HG03139 (cell line): Measurements from ENCODE around the gene ZNF335.

Experiments used
- ATAC-seq: cut with Tn5 transposase; IDR thresholded peaks from one replicate; pipeline ENCODE4 v1.9.1; 2021; ENCODE audit not compliant: unreplicated experiment

Gene ZNF335

DNA sequence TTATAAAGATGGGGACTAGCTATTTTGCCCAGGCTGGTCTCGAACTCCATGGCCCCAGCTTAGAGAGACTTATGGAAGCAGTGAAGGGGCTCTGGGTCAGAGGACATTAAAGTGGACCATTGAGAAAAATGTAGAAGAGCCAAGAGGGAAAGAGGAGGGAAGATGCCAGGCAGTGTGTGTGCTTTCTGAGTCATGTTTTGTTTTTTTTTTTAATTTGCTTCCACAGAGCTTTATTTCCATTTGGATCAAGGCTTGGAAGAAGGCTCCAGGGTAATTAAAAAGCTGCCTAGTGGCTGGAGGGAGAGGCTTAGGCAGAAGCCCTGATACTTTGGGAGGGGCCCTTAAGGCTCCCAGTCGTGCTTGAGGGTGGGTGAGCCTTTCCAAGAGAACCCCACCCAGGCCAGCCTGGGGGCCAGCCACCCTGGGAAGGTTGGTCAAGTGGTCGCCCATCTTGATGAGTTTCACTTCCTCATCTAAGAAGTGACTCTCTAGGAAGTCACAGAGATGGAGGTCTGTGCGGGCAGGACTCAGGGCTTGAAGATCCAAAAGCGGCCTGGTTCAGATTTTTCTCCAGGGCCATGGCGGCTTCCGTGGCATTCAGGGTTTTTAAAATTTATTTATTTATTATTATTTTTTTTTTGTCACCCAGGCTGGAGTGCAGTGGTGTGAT, 3.0 kb upstream of the ZNF335 start:
- no peak for ATAC-seq

DNA sequence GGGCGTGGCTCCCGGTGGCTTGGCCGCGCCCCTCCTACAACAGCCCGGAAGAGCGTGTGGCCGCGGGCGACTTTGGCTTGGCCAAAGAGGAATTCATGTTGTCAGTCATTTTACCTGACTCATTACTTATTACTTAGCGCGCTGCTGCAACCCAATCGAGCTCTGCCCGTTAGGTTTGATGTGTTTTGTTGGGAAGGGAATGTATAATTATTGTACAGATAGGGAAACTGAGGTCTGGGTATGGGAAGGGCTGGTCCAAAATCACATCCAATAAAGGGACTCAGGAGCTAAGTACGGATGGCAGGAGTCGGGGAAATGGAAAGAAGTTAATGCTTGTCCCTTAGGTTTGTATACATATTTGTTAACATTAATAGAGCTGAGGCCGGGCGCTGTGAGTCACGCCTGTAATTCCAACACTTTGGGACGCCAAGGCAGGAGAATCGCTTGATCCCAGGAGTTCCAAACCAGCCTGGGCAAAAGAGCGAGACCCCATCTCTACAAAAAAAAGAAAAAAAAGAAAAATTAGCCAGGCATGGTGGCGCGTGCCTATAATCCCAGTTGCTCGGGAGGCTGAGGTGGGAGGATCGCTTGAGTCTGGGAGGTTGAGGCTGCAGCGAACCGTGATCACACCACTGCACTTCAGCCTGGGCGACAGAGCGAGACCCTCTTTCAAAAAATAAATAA, 639 bp upstream of the ZNF335 start:
- ATAC-seq: no peak

DNA sequence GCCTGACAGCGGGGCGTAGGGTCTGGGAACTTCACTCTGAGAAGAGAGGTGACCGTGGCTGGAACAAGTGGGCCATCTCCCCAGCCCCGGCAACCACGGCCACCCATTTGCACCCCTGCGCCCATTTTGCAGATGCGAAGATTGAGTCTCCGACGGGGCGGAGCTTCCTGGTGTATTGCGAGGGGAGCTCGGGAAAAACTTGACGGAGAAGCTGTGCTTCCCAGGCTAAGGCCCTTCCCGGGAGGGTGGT, 653 bp downstream of the ZNF335 start:
- ATAC-seq: peak; percentile 17

DNA sequence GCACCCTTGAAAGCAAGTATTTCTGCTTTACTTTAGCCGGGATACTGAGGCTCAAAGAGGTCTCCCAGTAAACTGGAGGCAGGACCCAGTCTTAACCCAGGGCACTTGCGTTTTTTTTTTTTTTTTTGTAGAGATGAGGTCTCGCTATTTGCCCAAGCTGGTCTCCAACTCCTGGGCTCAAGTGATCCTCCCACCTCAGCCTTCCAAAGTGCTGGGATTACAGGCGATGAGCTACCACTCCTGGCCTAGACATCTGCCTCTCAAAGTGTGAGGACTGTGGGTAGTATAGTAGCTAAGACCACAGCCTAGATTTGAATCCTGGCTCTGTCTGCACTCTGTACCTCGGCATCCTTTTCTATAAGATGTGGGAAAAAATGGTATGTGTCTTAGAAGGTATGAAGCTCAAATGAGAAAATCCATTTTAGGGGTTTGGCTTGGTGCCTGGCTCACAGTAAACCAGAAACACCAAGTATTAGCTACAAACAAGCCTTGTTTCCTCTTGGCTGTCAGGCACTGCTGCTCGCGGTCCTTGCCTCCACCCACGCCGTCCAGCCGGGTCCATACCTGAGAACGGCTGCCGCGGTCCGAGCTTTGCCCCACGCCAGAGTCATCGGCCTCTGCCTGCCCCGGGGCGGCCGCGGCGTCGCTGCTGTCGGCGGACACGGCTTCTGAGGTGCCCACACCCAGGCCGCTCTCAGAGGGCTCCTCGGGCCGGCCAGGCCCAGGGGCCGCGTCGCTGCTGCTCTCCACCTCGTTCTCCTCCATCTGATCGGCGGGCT, 1.2 kb downstream of the ZNF335 start:
- no peak for ATAC-seq

DNA sequence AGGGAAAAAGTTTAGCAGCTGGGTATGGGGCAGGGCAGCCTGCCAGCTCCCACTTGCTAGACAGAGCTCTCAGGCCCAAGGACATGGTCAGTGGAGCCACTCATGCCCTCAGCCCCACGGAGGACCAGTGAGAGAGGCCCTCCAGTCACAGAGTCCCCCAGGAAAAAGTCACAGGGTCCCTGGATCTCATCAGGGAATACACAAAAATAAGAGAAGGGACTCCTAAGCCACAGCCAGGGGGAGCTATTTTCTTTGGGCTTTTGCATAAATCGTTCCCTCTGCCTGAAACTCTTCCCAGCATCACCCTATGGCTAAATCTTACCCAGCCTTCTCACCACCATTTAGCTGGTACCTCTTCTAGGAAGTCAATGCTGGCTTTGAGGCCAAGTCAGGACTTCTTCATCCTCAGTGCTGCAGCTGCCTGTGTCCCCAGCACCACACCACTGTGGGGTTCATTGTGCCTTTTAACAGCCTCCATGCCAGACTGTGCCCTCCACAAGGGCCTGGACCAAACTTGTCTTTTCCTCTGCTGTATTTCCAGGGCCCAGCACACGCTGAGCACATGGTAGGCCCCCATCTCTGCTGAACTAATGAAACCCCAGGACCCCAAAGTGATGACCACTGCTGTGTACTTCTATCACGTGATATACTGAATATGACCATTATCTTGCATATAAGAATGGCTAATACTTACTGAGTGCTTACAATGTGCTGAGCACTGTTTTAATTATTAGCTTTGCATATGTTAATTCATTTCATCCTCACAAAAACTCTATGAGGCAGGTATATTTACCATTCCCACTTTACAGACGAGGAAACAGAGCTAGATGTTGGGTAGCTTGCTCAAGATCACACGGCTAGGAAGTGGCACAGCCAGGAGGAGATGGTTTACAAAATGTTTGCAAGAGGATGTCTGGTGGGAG, 2.0 kb downstream of the ZNF335 start:
- ATAC-seq: no peak

DNA sequence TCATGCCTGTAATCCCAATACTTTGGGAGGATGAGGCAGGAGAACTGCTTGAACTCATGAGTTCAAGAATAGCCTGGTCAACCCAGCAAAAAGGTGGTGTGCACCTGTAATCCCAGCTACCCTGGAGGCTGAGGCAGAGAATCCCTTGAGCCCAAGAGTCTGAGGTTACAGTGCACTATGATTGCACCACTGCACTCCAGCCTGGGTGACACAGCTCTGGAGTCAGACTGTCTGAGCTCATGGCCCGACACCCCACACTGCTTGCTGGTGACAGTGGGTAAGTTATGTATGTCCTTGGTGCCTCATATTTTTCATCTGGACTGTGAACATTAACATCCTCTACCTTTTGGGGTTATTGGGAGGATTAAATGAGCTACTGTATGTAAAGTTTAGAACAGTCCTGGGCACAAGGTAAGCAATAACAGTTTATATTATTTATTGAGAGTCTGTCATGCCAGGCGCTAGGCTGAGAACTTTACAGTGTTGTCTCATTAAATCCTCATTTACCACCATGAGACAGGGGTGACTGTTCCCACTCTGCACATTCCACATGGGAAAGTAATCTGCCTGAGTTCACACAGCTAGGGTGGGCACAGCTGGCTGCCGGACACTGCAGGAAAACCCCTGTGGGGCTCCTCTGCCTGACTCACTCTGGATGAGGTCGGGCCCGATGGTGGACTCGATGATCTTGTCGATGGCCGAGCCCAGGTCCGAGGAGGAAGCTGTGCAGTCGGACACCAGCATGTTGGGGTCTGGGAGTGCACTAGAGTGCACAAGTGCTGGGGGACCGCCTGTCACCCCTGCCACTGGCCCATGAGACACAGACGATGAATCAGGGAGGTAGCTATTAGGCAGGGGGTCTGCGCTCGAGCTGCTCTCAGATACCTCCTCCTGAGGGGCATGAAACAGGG, 2.9 kb downstream of the ZNF335 start:
- ATAC-seq: no peak

DNA sequence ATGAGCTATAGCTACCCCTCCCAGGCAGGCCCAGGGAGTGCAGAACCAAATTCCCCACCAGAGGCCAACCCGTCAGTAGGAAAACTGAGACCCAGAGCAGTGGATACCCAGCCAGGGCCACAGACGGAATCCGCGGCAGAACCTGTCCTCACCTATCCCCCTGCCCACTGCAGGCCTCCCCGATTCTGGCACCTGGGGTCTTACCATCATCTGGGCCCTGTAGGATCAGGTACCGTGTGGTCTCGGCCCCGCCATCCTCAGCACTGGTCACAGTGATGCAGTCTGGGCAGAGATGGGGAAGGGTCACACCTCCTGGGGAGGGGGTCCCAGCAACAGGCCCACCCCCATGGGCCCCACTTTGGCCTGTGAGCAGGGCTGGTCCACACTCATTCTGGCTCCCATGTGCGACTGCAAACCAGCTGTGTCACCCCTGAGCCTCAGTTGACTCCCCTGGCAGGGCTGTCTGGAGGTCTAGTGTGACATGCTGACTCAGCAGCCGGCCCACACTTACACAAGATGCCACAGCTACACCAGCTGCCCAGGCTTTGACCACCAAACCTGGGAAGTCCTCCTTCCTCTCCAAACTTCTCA, 3.8 kb downstream of the ZNF335 start:
- ATAC-seq: no peak

DNA sequence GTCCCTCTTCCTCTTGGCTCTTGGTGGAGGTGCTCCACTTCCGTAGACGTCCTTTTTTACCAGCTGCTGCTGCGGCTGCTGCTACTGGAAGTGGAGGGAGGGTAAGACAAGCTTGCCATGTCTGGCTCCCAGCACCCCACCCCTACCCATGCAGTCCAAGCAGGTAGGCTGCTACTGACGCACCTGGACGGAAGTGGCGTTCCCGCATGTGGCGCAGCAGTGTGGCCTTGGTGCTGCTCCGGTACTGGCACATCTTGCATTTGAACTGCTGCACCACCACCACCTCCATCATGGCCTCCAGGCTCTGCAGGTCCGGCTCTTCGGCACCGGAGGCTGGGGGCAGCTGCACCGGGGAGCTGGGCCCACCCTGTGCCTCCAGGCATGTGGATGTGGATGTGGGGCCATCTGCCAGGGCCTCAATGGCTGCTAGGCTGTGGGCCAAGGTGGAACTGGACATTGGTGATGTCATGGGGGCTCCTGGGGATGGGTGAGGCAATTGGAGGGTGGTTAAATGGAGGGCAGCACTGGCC, 4.4 kb downstream of the ZNF335 start:
- ATAC-seq: no peak

DNA sequence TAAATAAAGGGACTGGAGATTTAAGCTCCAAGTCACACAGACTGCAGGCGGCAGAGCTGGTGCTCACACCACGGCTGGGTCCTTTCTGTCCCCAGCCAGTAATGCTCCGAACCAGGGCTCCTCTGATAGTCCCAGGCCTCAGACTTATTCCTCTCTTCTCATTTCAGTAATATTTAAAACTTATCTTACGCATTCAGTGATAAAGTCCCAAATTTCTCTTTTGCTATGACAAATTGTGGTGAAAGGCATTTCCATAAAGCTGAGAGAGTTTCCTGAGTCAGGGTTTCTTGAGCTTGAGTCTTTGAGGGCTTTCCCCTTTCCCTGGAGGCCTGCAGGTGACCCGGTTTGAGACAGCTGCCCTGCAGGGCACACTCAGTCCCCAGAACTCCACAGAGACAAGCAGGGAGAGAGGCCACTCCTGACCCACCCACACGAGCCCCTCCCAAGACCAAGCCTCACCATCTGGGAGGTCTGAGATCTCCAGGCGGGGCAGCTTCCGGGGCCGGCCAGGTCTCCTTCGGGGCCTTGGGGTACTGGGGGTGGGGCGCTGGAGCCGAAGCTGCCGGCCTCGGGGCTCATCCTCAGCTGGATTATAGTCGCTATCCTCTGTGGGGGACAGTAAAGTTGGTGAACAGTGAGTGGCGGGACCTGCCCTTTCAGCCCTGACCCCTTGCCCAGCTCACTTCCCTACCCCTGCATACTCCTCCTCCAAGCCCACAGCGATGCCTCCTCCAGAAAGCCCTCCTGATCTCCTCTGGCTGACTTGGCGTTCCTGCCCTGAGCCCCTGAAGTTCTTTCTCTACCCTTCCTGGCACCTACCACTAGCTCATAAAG, 6.6 kb downstream of the ZNF335 start:
- no peak for ATAC-seq

DNA sequence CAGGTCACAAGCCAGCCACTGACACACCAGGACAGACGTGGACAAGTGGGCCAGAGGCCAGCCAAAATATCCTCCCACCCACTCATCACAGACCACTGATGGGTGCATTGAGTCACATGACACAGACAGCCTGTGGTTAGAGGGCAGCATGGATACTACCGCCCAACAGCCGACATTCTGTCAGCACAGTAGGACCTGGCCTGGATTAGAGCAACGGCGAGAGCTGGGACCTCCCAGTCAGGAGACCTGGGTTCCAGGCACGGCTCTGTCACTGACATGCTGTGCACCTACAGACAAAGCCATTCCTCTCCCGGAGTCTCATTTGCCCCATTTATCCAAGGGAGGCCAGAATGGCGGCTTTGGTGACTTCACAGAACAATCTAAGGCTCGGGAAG, 8.0 kb downstream of the ZNF335 start:
- no peak for ATAC-seq

DNA sequence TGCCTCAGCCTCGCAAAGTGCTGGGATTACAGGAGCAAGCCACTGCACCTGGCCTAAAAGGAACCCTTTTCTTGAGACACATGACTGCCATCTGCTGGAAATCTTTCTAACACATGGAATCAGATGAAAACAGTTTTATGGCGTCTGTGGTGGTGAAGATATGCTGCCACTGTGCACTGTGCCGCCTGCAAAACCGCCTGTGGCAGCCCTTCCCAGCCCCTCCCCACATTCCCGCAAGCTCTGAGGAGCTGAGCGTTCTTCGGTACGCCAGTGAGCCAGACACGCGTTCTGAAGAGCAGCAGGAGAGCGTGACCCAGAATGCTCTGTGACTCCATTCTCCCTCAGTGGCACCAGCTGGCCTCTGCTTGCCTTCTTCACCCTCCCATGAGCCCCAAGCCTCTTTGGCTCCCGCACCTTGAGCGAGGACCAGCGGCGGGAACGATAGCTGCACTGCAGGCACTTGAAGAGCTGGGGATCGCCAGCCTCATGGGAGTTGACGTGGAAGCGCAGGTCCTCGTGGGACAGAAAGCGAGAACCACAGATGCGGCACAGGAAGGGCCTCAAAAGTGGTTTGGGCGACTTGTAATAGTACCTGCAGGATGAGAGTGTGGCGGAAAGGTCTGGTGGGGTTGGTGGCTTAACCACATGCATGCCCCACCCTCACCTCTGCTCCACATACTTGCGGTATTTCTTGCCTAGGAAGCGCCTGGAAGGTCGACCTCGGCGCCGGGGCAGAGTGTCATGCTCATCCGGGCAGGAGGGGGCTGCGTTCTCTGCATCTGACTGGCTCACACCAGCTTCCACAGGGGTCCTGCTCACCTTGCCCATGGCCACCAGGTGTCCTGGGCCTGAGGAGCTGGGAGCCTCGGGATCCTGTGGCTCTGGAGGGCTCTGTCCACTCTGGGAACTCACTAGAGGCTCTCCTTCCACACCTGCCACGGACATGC, 8.7 kb downstream of the ZNF335 start:
- ATAC-seq: no peak

DNA sequence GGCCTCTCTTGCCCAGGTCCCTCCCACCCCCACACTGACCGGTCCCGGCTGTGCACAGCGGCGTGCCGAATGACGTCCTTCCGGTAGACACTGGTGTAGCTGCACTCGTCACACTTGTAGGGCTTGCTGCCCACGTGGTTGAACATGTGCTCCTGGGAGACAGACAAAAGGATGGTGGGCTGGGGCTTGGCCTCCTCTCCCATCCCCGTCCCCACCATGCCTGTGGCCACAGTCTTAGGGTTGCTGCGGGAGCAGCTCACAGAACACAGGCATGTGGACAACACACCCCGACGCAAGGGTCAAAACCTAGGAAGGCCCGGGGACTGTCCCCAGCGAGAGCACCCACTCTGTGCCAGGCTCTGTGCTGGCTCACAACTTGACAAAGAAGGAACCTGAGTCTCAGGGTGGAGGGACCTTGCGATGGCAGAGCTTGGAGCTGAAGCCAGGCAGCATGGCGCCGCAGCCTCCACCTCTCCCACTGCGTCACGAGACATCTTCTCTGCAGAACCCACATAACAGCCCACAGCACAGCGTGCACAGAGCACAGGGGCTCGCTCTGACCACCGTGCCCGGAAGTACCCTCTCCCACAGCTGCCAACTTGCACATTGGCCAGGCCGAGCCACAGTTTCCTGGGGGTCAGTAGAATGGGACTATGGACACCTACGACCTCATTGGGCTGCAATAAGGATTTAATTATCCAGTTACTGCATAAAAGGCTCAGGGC, 9.8 kb downstream of the ZNF335 start:
- no peak for ATAC-seq

DNA sequence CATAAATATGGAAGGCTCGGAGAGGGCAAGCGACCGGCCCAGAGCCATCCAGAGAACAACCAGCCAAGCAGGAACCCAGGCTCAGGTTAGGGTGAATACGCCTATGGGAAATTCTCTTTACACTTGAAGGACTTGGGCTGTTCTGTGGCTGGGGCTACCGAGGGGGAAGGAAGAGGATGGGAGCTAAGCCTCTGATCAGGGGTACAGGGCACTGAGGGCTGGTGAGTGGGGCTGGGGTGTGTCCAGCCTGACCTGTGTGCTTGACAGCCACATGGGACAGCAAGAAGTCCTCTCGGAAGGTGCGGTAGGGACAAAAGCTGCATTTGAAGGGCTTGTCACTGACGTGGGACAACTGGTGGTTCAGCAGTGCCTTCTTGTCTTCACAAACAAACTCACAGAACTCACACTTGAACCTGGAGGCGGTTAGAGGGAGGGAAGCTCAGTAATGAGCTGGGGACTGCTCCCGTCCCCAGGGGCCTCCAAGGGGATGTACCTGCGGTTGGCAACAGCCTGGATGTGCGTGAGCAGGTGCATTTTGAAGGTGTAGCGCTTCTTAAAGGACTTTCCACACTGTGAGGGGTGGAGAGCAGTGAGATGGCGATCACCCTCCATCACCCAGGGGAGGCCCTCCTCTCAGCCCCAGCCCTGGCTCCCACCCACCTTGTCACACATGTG, 11.9 kb downstream of the ZNF335 start:
- ATAC-seq: no peak

DNA sequence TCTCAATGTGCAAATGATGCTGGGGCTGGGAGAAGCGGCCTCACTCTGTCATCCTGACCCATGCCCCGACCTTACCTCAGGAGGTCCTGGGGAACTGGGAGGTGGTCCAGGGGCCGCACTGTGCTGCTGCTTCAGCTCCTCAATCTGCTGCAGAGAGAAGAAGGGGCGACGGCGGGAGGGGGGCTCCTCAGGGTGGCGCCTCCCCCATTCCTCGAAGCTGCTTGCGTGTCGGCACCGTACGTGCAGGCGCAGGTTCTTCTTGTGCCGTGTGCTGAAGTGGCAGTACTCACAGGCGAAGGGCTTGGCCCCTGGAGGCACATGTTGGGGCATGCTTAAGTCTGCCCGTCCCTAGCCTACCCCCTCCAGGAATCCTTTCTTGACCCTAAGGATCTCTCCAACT, 12.9 kb downstream of the ZNF335 start:
- no peak for ATAC-seq

DNA sequence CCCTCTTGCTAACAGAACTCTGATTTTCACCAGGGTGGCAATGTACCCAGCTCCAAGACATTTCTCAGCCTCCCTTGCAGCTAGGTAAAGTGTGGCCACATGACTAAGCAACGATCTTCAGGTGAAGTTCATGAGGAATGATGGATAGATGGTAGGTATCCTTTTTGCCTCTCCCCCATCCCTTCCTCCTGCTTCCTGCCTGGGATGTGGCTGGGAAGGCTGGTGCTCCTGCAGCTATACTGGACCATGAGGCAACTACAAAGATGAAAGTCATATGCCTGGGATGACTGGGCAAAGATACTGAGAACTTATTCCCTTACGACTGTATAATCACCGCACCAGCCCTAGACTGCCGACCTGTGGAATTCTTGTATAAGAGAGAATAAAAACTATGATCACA, 13.4 kb downstream of the ZNF335 start:
- ATAC-seq: no peak
